Keratinocyte (primary cell): ENCODE results near the gene ACAD9.

ENCODE experiments used
- CTCF ChIP-seq, 3 experiments: IDR thresholded peaks in 1 of 3; conservative IDR thresholded peaks in 1 of 3; optimal IDR thresholded peaks in 1 of 3; 2 replicates in 2 of 3; 3 replicates in 1 of 3; pipeline versions ENCODE3 to v1.5.1; 2011; ENCODE audit warnings: low read length in 3 of 3, mild to moderate bottlenecking in 3 of 3, moderate library complexity in 2 of 3, control low read depth in 1 of 3, inconsistent platforms in 1 of 3; ENCODE audit not compliant: insufficient read depth in 2 of 3; ENCODE audit errors: extremely low read depth in 1 of 3
- EZH2 ChIP-seq: IDR thresholded peaks from one replicate; pipeline ENCODE4 v1.6.1; 2012; ENCODE audit warnings: inconsistent platforms, mild to moderate bottlenecking, low read length, moderate library complexity

DNA sequence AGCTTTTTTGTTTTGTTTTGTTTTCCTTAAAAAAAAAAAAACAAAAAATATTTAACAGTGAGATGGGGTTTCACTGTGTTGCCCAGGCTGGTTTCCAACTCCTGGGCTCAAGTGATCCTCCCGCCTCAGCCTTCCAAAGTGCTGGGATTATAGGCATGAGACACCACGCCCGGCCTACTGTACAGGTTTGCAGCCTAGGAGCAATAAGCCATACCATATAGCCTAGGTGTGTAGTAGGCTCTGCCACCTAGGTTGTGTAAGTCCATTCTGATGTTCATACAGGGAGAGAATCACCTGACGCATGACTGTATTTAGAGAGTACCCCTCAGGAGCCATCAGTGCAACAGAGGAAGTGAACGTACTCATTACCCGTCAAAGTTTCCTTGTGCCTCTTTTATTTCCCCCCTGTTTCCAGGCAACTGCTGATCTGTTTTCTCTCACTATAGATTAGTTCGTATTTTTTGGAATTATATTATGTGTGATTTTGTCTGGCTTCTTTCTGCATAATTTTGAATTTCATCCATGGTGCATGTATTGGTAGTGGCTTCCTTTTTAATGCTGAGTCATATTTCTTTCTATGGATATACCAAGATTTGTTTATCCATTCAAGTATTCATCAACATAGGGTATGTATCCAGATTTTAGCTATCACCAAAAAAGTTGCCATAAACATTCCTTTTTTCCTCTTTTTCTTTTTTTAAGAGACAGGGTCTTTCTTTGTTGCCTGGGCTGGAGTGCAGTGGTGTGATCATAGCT lies 9.9 kb downstream of the ACAD9 start:
- TF ChIP-seq CTCF (optimal IDR thresholded peaks at IDR 0.05 in 1 of 3, IDR thresholded peaks at IDR 0.05 in 1 of 3, conservative IDR thresholded peaks at IDR 0.05 in 1 of 3; ENCODE audit: extremely low read depth in 1 of 3, insufficient read depth in 2 of 3, low read length in 3 of 3) (no peak), EZH2 (no peak)
